Cerebellar nuclear complex (tissue), 1 donor: ENCODE measurements around the gene CMTR1.
"Not testable (repeated sequence)": the region's sequence is repeated elsewhere in the genome, so short reads cannot be mapped to it uniquely, and the experiment has no call there.

Source experiments
- DNase-seq, 2 experiments: peaks; one replicate each; lab custom pipeline; 2025; lab: John Stamatoyannopoulos, UW

Gene CMTR1

DNA sequence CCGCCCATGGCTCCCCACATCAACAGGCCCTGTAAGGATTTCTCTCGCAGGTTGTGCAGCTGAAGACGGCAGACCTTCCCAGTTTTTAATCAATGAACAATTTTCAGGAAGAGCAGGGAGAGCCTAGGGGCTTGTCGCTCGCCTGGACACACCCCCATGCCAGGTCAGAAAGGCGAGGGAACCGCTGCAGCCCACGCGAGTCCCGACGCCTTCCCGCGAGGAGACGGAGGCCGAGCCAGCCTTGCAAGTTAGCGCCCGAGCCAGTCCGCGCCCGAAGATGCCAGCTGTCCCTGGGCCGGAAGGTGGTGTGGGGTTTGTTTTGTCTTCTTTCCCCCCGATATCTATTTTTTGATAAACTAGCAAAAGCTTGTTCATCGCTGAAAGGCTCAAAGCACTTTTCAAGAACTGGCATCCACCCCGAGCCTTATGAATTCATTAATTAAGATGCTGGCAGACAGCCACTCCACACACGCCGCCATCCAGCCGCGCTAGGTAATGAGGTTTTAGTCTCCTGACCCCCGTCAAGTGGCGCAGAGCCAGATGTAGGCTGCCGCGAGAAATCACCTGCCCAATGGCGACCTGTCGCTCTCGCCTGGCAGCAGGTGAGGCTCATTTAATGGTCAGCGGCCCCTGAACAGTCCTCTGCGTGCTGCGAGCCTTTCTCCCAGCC is 60.1 kb downstream of the CMTR1 start:
- DNase-seq: no peak

DNA sequence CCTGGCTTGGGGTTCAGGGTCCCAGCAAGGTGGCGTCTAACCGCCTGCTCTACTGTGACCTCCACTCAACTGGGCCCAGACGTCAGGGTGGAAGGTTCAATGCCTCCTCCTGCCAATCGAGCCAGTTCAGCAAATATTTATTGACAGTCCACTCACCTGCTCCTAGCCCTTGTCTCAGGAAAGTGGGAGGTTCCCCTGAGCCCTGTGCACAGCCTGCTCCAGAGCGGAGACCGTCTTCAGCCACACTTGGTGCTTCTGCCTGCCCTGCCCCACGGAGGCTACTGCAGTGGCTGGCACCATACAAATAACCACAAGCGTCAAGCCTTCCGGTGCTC is 60.6 kb downstream of the CMTR1 start:
- DNase-seq: no peak

- no peak for DNase-seq
Measured at GRCh38 chr6:37495244-37495934, 62.4 kb downstream of the CMTR1 start.

GRCh38 chr6:37496951-37497885 is 64.2 kb downstream of the CMTR1 start:
- no peak for DNase-seq

- DNase-seq: peak; percentile 86 to 92
Measured at GRCh38 chr6:37499433-37500293, 66.6 kb downstream of the CMTR1 start, which contains the start of gene CCDC167. CCDC167 (minus strand) TSS chr6:37499893; CDS start chr6:37499863, 30 bp downstream.

- no peak for DNase-seq
Measured at GRCh38 chr6:37500294-37500608, 67.2 kb downstream of the CMTR1 start.

DNA sequence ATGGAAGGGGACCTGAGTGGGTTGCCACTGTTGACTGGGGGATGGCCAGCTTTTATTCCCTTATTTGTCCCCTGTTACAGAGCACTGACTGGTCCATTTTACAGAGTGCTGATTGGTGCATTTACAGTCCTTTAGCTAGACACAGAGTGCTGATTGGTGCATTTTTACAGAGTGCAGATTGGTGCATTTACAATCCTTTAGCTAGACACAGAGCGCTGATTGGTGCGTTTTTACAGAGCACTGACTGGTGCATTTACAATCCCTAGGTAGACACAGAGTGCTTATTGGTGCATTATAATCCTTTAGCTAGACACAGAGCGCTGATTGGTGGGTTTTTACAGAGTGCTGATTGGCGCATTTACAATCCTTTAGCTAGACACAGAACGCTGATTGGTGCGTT is 67.9 kb downstream of the CMTR1 start:
- not testable (repeated sequence) for DNase-seq

GRCh38 chr6:37501632-37502491 is 68.8 kb downstream of the CMTR1 start:
- no peak for DNase-seq

DNA sequence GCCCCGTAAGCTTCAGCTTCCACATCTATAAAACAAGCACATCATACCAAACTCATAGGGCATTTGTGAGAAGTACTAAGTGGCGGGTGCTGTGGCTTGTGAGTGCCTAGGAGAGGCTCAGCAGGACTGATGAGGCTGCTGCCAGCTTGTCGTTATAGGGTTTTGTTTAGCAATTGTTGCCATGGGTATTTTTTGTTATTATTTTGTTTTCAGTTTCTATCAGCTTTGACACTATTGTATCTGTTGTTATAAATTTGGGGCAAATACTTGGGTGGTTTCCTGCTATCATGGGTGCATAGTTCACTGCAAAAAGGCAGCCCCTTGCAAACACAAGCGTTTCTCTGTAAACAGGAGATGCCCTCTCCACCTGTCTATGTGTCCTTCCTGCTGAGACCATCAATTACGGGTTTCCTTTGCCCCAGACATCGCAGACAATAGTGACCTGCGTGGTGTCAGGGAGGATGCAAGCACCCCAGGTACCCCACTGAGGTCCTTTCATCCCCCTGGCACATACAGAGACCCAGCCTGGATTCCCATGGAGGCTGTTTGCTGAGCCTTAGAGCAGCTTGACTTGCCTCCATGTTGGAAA is 69.8 kb downstream of the CMTR1 start:
- no peak for DNase-seq

DNA sequence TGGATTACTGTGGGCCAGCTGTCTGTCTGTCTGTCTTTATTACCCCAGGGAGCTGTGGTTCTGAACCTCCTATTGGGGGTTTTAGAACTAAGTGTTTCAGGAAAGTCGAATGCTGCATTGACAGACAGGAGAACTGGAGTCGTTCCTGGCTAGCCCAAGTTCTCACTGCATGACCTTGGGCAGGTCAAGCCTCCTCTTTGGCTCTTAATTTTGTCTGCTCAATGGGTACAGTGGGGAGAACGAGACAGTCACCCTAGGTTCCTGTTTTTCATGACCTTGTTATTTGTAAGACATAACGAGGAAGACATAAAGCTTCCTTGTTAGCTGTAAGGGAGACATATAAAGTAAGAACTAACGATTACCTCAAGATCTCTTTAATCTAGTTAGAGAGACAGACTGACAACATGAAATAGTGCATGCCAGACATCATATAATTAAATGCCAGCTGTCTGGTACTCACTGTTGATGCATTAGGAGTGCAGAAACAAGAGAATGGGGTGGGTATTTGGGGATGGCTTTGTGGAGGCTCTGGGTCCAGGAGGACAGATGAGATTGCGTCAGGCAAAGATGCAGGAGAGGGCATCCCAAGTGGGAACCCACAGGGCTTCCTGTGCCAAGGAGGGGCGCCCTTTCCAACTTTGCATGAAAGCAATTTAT is 70.4 kb downstream of the CMTR1 start:
- no peak for DNase-seq

GRCh38 chr6:37504024-37504423 is 71.0 kb downstream of the CMTR1 start:
- DNase-seq: no peak

- no peak for DNase-seq
Measured at GRCh38 chr6:37506479-37506878, 73.5 kb downstream of the CMTR1 start.

- no peak for DNase-seq
Measured at GRCh38 chr6:37507077-37507476, 74.1 kb downstream of the CMTR1 start.

GRCh38 chr6:37507690-37508421 is 74.8 kb downstream of the CMTR1 start:
- no peak for DNase-seq

DNA sequence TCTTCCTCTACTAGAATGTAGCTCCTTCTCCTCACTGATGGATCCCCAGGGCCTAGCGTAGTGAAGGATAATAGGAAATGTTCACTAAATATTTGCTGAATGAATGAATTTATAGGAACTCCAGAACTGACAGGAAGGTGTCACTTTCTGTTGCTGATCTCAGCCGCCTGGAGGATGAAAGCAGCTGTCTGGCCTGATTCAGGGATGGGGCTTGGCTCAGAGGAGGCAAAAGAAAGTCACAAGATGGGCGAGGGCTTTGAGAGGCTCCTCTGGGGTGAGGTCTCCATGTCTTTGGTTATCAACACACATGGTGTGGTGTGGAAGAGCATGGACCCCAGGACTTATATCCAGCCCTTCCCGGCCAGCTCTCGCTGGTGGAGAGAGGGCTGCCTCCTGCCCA is 78.2 kb downstream of the CMTR1 start:
- DNase-seq: no peak

GRCh38 chr6:37511910-37512399 is 78.9 kb downstream of the CMTR1 start:
- DNase-seq: no peak

- DNase-seq: no peak
Measured at GRCh38 chr6:37512400-37513011, 79.5 kb downstream of the CMTR1 start.

DNA sequence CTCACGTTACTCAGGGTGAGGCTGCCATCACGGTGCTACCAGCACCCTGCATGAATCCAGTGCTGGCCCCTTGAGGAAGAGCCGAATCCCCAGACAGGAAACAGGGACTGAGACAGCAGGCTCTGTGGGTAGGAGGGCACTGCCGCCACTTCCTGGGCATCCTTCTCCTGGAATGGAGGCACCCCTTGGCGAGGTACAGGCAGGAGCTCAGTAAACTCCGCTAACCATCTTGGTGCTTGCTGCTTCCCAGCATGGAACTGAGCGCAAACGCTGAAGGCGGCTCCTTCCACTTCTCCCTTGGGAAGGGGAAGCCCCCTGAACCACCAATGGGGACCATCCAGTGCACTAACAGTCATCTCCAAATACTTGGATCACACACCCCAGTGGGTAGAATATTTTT is 80.1 kb downstream of the CMTR1 start:
- DNase-seq: no peak

GRCh38 chr6:37513576-37513975 is 80.6 kb downstream of the CMTR1 start:
- no peak for DNase-seq
